CD4-positive, CD25-positive, alpha-beta regulatory T cell (primary cell): ENCODE data around the gene MAGI2. TPM values are rescaled to one million over a fixed set of nuclear protein-coding genes. Genes with fewer than 3 reads are reported as not detected.

Experiments
- ATAC-seq, 2 donors: fragments of 150-1000 bp; cut with Tn5 transposase; one replicate each; pipeline ENCODE4 v1.10.0; 2021; ENCODE audit warnings: low read depth in 2 of 2, moderate number of reproducible peaks in 2 of 2, moderate library complexity in 1 of 2
- DNase-seq, 3 donors: peaks; one replicate each; pipeline versions ENCODE4 v3.0.0 to v3.0.0-alpha.2; 2012 to 2022; ENCODE audit warnings: mixed read lengths in 1 of 3
- H3K27ac ChIP-seq: one replicate; pipeline ENCODE4 v1.7.0; 2013; ENCODE audit warnings: mild to moderate bottlenecking, low read length; ENCODE audit not compliant: insufficient read depth, poor library complexity, severe bottlenecking
- H3K27me3 ChIP-seq: one replicate; pipeline ENCODE4 v1.7.0; 2013; ENCODE audit warnings: low read length; ENCODE audit not compliant: control insufficient read depth, insufficient read depth
- H3K36me3 ChIP-seq: one replicate; pipeline ENCODE4 v1.7.0; 2013; ENCODE audit warnings: mild to moderate bottlenecking, low read length, moderate library complexity; ENCODE audit not compliant: control insufficient read depth, insufficient read depth
- H3K4me1 ChIP-seq: 2 replicates; pipeline ENCODE4 v1.7.0; 2013; ENCODE audit warnings: mild to moderate bottlenecking, low read length; ENCODE audit not compliant: insufficient read depth, control insufficient read depth, poor library complexity, severe bottlenecking
- H3K4me3 ChIP-seq: one replicate; pipeline ENCODE4 v1.7.0; 2013; ENCODE audit warnings: low read depth, mild to moderate bottlenecking, low read length, moderate library complexity
- H3K9me3 ChIP-seq, 2 experiments: 1 replicate in 1 of 2; 2 replicates in 1 of 2; pipeline ENCODE4 v1.7.0; 2013; ENCODE audit warnings: low read length in 2 of 2, mild to moderate bottlenecking in 1 of 2, moderate library complexity in 1 of 2; ENCODE audit not compliant: control insufficient read depth in 2 of 2
- H3K27ac Mint-ChIP-seq, 3 donors: one replicate each; pipeline ENCODE4 v1.8.0; 2020 to 2022; ENCODE audit warnings: mild to moderate bottlenecking in 3 of 3, mixed read lengths in 3 of 3, moderate library complexity in 2 of 3
- H3K27me3 Mint-ChIP-seq: one replicate; pipeline ENCODE4 v1.8.0; 2022; ENCODE audit warnings: mild to moderate bottlenecking, mixed read lengths
- H3K36me3 Mint-ChIP-seq: one replicate; pipeline ENCODE4 v1.8.0; 2020; ENCODE audit warnings: mixed read lengths
- H3K4me1 Mint-ChIP-seq, 4 donors: one replicate each; pipeline ENCODE4 v1.8.0; 2020 to 2022; ENCODE audit warnings: mixed read lengths in 4 of 4, mild to moderate bottlenecking in 1 of 4
- H3K4me3 Mint-ChIP-seq, 4 donors: one replicate each; pipeline ENCODE4 v1.8.0; 2020 to 2022; ENCODE audit warnings: mild to moderate bottlenecking in 4 of 4, mixed read lengths in 4 of 4, moderate library complexity in 3 of 4
- H3K9me3 Mint-ChIP-seq, 7 donors: one replicate each; pipeline ENCODE4 v1.8.0; 2020 to 2022; ENCODE audit warnings: mixed read lengths in 7 of 7, mild to moderate bottlenecking in 3 of 7, moderate library complexity in 2 of 7
- polyA plus RNA-seq, 4 donors: library from polyadenylated mRNA; unstranded; fragments of 300-500 nt; fragmentation: Illumina TruSeq; gene quantifications; one replicate each; pipeline ENCODE4 v1.2.3, GENCODE V29; 2021
- total RNA-seq: library from RNA; stranded (reverse); gene quantifications from one replicate; pipeline ENCODE4 v1.2.3, GENCODE V29; 2022

The MAGI2 gene
- total and polyA plus RNA-seq, 5 donors from 2014 or later, result not detected

DNA sequence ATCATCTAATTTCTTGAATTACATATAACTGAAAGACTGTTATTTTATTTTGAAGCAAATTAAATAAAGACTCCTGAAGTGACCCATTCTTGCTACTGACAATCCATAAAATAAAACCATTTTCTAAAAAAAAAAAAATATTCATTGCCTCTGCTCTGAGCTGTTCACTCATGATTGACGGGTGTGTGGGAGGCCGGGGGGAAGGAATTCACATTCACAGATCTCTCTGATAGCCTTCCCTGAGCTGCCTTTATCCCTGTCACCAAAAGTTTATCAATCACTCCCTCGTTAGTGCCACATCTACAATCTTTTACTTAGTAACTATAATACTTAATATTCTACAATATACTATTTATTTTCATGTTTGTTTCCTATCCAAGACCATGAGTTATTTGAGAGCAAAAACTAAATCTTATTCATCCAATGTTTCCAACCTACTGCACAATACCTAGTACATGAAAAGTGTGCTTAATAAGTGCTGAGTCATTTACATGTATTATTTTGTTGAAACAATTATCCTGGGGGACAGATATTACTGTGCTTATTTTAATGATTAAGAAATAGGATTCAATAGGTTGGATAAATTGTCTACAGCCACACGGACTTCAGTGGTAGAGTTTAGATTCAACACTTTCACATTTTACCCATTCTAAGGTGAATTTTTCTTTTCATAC lies 1036.2 kb downstream of the MAGI2 start:
- no peaks in the 10 kb centered on the region for H3K4me1 Mint-ChIP-seq
- H3K36me3 Mint-ChIP-seq, result no peaks in the 10 kb centered on the region
- Histone ChIP-seq H3K36me3 (no peaks in the 10 kb centered on the region), H3K4me3 (no peak overlapping the region), H3K4me1 (no peaks in the 10 kb centered on the region), H3K27me3 (no peaks in the 10 kb centered on the region), H3K27ac (no peak overlapping the region), H3K9me3 (no peaks in the 10 kb centered on the region)
- no peak for DNase-seq
- no peak for ATAC-seq
- H3K27ac Mint-ChIP-seq, result no peak overlapping the region
- H3K4me3 Mint-ChIP-seq, result no peak overlapping the region
- peaks cover 0 to 5% (median 3%) of the 10 kb centered on the region in 7 donors for H3K9me3 Mint-ChIP-seq
- no peaks in the 10 kb centered on the region for H3K27me3 Mint-ChIP-seq

GRCh38 chr7:78413568-78413967 lies 1039.9 kb downstream of the MAGI2 start:
- no peaks in the 10 kb centered on the region for H3K27me3 Mint-ChIP-seq
- peaks cover 0 to 5% (median 2%) of the 10 kb centered on the region in 7 donors for H3K9me3 Mint-ChIP-seq
- Histone ChIP-seq H3K9me3 (no peaks in the 10 kb centered on the region), H3K27me3 (no peaks in the 10 kb centered on the region), H3K4me1 (no peaks in the 10 kb centered on the region), H3K27ac (no peak overlapping the region), H3K36me3 (no peaks in the 10 kb centered on the region), H3K4me3 (no peak overlapping the region)
- H3K4me3 Mint-ChIP-seq, result no peak overlapping the region
- DNase-seq (no peak), ATAC-seq (no peak)
- no peaks in the 10 kb centered on the region for H3K4me1 Mint-ChIP-seq
- no peaks in the 10 kb centered on the region for H3K36me3 Mint-ChIP-seq
- H3K27ac Mint-ChIP-seq, result no peak overlapping the region

DNA sequence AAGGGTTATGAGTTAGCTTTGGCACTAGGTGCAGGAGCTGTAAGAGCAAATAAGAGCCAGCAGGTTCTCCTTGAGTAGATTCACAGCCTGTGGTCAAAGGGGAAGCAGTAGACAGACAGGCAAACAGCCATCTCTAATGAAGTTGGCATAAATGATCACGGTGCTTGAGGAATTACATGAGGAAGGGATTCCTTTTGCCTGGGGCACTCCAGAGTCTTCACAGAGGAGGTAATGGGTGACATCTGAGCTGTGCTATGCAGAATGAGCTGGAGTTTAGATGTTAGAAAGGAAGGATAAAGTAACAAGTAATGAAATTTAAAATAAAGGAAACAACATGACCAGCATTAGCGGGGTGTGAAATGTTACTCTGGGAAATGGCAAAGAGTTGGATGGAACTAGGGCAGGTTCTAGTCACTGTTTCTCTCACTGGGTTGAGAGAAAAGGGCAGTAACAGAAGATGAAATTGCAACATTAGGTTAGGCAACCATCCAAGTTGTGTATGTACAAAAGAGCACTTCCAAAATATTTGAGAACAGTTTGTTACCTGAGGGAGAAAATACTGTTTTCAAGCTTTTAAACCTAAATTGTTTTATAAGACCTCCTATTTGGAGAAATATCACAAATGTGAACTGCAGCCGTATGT lies 1041.1 kb downstream of the MAGI2 start:
- H3K36me3 ChIP-seq, result no peaks in the 10 kb centered on the region
- Mint-ChIP-seq H3K36me3 (no peaks in the 10 kb centered on the region), H3K27ac (no peak overlapping the region), H3K9me3 (peaks cover 0 to 8% (median 2%) of the 10 kb centered on the region in 7 donors), H3K4me3 (no peak overlapping the region), H3K27me3 (no peaks in the 10 kb centered on the region), H3K4me1 (no peaks in the 10 kb centered on the region)
- ATAC-seq (no peak), DNase-seq (no peak)
- H3K4me3 ChIP-seq, result no peak overlapping the region
- H3K4me1 ChIP-seq, result no peaks in the 10 kb centered on the region
- H3K27ac ChIP-seq, result no peak overlapping the region
- no peaks in the 10 kb centered on the region for H3K27me3 ChIP-seq
- no peaks in the 10 kb centered on the region for H3K9me3 ChIP-seq

- H3K9me3 ChIP-seq, result no peaks in the 10 kb centered on the region
- H3K27ac ChIP-seq, result no peak overlapping the region
- Mint-ChIP-seq H3K4me3 (no peak overlapping the region), H3K36me3 (no peaks in the 10 kb centered on the region), H3K4me1 (no peaks in the 10 kb centered on the region), H3K9me3 (peaks cover 0 to 4% (median 0%) of the 10 kb centered on the region in 7 donors), H3K27me3 (no peaks in the 10 kb centered on the region), H3K27ac (no peak overlapping the region)
- DNase-seq, result no peak
- no peaks in the 10 kb centered on the region for H3K36me3 ChIP-seq
- no peaks in the 10 kb centered on the region for H3K4me1 ChIP-seq
- no peak for ATAC-seq
- H3K4me3 ChIP-seq, result no peak overlapping the region
- no peaks in the 10 kb centered on the region for H3K27me3 ChIP-seq
These were observed 1046.4 kb downstream of the MAGI2 start for GRCh38 chr7:78407031-78407430.

- H3K27me3 Mint-ChIP-seq, result no peaks in the 10 kb centered on the region
- Histone ChIP-seq H3K27ac (no peak overlapping the region), H3K36me3 (no peaks in the 10 kb centered on the region), H3K4me1 (no peaks in the 10 kb centered on the region), H3K4me3 (no peak overlapping the region), H3K27me3 (no peaks in the 10 kb centered on the region), H3K9me3 (no peaks in the 10 kb centered on the region)
- no peak overlapping the region for H3K4me3 Mint-ChIP-seq
- no peaks in the 10 kb centered on the region for H3K4me1 Mint-ChIP-seq
- DNase-seq (no peak), ATAC-seq (no peak)
- H3K9me3 Mint-ChIP-seq, result peaks cover 0 to 4% (median 0%) of the 10 kb centered on the region in 7 donors
- no peak overlapping the region for H3K27ac Mint-ChIP-seq
- H3K36me3 Mint-ChIP-seq, result no peaks in the 10 kb centered on the region
These were observed 1046.9 kb downstream of the MAGI2 start for GRCh38 chr7:78406531-78406930.

DNA sequence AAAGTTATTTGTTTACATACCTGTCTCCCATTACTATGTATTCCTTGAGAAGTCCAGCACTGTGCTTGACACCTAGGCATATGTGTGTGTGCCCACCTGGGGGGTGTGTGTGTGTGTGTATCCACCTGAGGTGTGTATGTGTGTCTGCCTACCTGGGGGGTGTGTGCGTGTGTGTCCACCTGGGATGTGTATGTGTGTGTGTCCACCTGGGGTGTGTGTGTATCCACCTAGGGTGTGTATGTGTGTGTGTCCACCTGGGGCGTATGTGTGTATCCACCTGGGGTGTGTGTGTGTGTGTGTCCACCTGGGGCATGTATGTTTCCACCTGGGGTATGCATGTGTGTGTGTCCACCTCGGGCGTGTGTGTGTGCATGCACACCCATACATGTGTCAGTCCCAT lies 1051.4 kb downstream of the MAGI2 start:
- Mint-ChIP-seq H3K4me1 (no peaks in the 10 kb centered on the region), H3K9me3 (peaks cover 0 to 2% (median 0%) of the 10 kb centered on the region in 7 donors)
- ATAC-seq, result no peak

GRCh38 chr7:78400038-78400437 lies 1053.4 kb downstream of the MAGI2 start:
- Mint-ChIP-seq H3K4me3 (no peak overlapping the region), H3K27ac (no peak overlapping the region), H3K9me3 (peaks cover 0 to 2% (median 0%) of the 10 kb centered on the region in 7 donors), H3K27me3 (peaks cover 8% of the 10 kb centered on the region), H3K4me1 (no peaks in the 10 kb centered on the region), H3K36me3 (no peaks in the 10 kb centered on the region)
- Histone ChIP-seq H3K4me1 (no peaks in the 10 kb centered on the region), H3K36me3 (no peaks in the 10 kb centered on the region), H3K9me3 (no peaks in the 10 kb centered on the region), H3K4me3 (no peak overlapping the region), H3K27ac (no peak overlapping the region), H3K27me3 (no peaks in the 10 kb centered on the region)
- ATAC-seq, result no peak
- no peak for DNase-seq

More for the DNA sequence above, 1051.4 kb downstream of the MAGI2 start:
- Histone ChIP-seq H3K27ac (no peak overlapping the region), H3K9me3 (no peaks in the 10 kb centered on the region), H3K36me3 (no peaks in the 10 kb centered on the region), H3K4me3 (no peak overlapping the region), H3K4me1 (no peaks in the 10 kb centered on the region), H3K27me3 (no peaks in the 10 kb centered on the region)
- no peak overlapping the region for H3K27ac Mint-ChIP-seq
- peaks cover 4% of the 10 kb centered on the region for H3K27me3 Mint-ChIP-seq
- no peak for DNase-seq
- no peak overlapping the region for H3K4me3 Mint-ChIP-seq
- H3K36me3 Mint-ChIP-seq, result no peaks in the 10 kb centered on the region
